ENCODE measurements around the gene HOXC5. TPM values are rescaled to one million over a fixed set of nuclear protein-coding genes. Genes with fewer than 3 reads are reported as not detected.

HOXC5 gene
- total RNA-seq, 1 experiment from 2014 or later: 5.0 TPM

DNA sequence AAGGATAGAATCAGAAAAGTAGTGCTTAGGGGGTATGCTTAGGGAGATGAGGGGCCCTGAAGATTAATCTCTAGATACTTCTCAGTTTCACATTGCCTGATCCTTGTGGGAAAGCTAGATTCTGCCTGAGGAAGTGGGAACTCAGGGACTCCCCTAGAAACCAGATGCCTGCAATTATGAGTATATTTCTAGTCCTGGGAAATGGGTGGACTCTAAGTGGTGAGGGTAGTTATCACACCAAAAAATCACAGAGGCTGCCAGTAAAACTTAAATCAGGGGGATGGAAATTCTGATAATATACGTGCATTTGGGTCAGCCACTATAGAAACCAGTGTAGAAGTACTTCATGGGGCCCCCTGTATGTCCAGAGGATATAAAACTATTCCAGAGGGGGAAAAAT is 39.1 kb downstream of the HOXC5 start:
- TF ChIP-seq, protein P1, sequence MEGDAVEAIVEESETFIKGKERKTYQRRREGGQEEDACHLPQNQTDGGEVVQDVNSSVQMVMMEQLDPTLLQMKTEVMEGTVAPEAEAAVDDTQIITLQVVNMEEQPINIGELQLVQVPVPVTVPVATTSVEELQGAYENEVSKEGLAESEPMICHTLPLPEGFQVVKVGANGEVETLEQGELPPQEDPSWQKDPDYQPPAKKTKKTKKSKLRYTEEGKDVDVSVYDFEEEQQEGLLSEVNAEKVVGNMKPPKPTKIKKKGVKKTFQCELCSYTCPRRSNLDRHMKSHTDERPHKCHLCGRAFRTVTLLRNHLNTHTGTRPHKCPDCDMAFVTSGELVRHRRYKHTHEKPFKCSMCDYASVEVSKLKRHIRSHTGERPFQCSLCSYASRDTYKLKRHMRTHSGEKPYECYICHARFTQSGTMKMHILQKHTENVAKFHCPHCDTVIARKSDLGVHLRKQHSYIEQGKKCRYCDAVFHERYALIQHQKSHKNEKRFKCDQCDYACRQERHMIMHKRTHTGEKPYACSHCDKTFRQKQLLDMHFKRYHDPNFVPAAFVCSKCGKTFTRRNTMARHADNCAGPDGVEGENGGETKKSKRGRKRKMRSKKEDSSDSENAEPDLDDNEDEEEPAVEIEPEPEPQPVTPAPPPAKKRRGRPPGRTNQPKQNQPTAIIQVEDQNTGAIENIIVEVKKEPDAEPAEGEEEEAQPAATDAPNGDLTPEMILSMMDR (IDR thresholded peaks at IDR 0.05): no peak
- TF ChIP-seq TCF7L2 (IDR thresholded peaks at IDR 0.05; ENCODE audit: low read depth, low read length): no peak
- TF ChIP-seq POLR2AphosphoS5 (IDR thresholded peaks at IDR 0.05; ENCODE audit: low read depth, low read length): no peak
- no peak for TF ChIP-seq SIN3A (IDR thresholded peaks at IDR 0.05; ENCODE audit: borderline replicate concordance, insufficient read depth, low read depth, low read length)
- TF ChIP-seq REST (IDR thresholded peaks at IDR 0.05; ENCODE audit: insufficient read depth in 1 of 2, low read depth in 2 of 2, low read length in 1 of 2): no peak
- DNase-seq (ENCODE audit: low read depth, low spot score): no peak
- Histone ChIP-seq H3K4me3 (ENCODE audit: low read depth in 2 of 2, low read length in 2 of 2) (no peak overlapping the region), H3K27me3 (ENCODE audit: control insufficient read depth, insufficient read depth, low read length) (no peaks in the 10 kb centered on the region), H3K27ac (ENCODE audit: low read length) (no peak overlapping the region), H3K36me3 (ENCODE audit: control insufficient read depth, insufficient read depth, low read length) (no peaks in the 10 kb centered on the region), H3K9me3 (ENCODE audit: control insufficient read depth, insufficient read depth, low read depth, low read length) (no peaks in the 10 kb centered on the region), H3K4me1 (ENCODE audit: control insufficient read depth, insufficient read depth, low read length) (peaks cover 6% of the 10 kb centered on the region)
- BruUV-seq (replicated peaks): TSS peak; percentile 7
- ChIA-PET POLR2A (no interaction called here), CTCF (interaction anchor here (0.7 kb wide), 1 partner anchor 16 kb away, joined by 3 read pairs; no protein-coding TSS in a partner anchor)
- intact Hi-C loops (cut with micrococcal nuclease; ENCODE audit: unreplicated experiment) (no loop called here), in situ Hi-C loops (cut with HindIII; ENCODE audit: low pct_unique_long_range_greater_than_20kb, low sequenced_read_pairs) (no loop called here)
- no peak for ATAC-seq

GRCh38 chr12:54074308-54074707 is 41.5 kb downstream of the HOXC5 start:
- Histone ChIP-seq H3K9me3 (ENCODE audit: control insufficient read depth, insufficient read depth, low read depth, low read length) (no peaks in the 10 kb centered on the region), H3K4me1 (ENCODE audit: control insufficient read depth, insufficient read depth, low read length) (no peaks in the 10 kb centered on the region; the same call in 1 of the 2 replicates), H3K27ac (ENCODE audit: low read length) (no peak overlapping the region), H3K36me3 (ENCODE audit: control insufficient read depth, insufficient read depth, low read length) (no peaks in the 10 kb centered on the region), H3K4me3 (ENCODE audit: low read depth in 2 of 2, low read length in 2 of 2) (no peak overlapping the region), H3K27me3 (ENCODE audit: control insufficient read depth, insufficient read depth, low read length) (no peaks in the 10 kb centered on the region)
- DNase-seq (ENCODE audit: low read depth, low spot score) (no peak), ATAC-seq (no peak; the same call in 1 of the 2 replicates)
- intact Hi-C loops (cut with micrococcal nuclease; ENCODE audit: unreplicated experiment) (no loop called here), in situ Hi-C loops (cut with HindIII; ENCODE audit: low pct_unique_long_range_greater_than_20kb, low sequenced_read_pairs) (no loop called here)
- CTCF ChIA-PET: no interaction called here
- TF ChIP-seq TCF7L2 (IDR thresholded peaks at IDR 0.05; ENCODE audit: low read depth, low read length) (no peak), REST (IDR thresholded peaks at IDR 0.05; ENCODE audit: insufficient read depth in 1 of 2, low read depth in 2 of 2, low read length in 1 of 2) (no peak), POLR2AphosphoS5 (IDR thresholded peaks at IDR 0.05; ENCODE audit: low read depth, low read length) (no peak), SIN3A (IDR thresholded peaks at IDR 0.05; ENCODE audit: borderline replicate concordance, insufficient read depth, low read depth, low read length) (no peak)
- TF ChIP-seq, protein P1 (IDR thresholded peaks at IDR 0.05): no peak
- BruUV-seq (replicated peaks): no TSS peak
- POLR2A ChIA-PET: no interaction called here

Data from Panc1 (cell line).